PFSK-1 (cell line): ENCODE measurements around the gene ZNF346.

Source experiments
- FOXP2 ChIP-seq: optimal IDR thresholded peaks from 2 replicates; pipeline ENCODE3; 2011; ENCODE audit warnings: borderline replicate concordance, control low read depth, inconsistent platforms; ENCODE audit not compliant: insufficient read depth; ENCODE audit errors: extremely low read length, extremely low read depth
- POLR2AphosphoS5 ChIP-seq: IDR thresholded peaks from 2 replicates; pipeline ENCODE4 v1.6.1; 2012; ENCODE audit warnings: low read depth, mild to moderate bottlenecking, control low read depth, low read length, moderate library complexity
- SIN3A ChIP-seq: IDR thresholded peaks from 2 replicates; pipeline ENCODE4 v1.6.1; 2012; ENCODE audit warnings: mild to moderate bottlenecking, low read length, moderate library complexity, borderline replicate concordance; ENCODE audit not compliant: insufficient read depth
- TAF1 ChIP-seq: IDR thresholded peaks from 2 replicates; pipeline ENCODE4 v1.6.1; 2012; ENCODE audit warnings: low read length, control low read depth, borderline replicate concordance; ENCODE audit not compliant: insufficient read depth
- TF ChIP-seq, protein P1 (sequence below), 2 experiments: IDR thresholded peaks; 2 replicates each; pipeline versions ENCODE4 v1.6.1 to v1.8.0; 2011 to 2012; ENCODE audit warnings: low read depth in 2 of 2, low read length in 2 of 2, control low read depth in 1 of 2, inconsistent platforms in 1 of 2, mild to moderate bottlenecking in 1 of 2, moderate library complexity in 1 of 2; ENCODE audit not compliant: insufficient read depth in 1 of 2

DNA sequence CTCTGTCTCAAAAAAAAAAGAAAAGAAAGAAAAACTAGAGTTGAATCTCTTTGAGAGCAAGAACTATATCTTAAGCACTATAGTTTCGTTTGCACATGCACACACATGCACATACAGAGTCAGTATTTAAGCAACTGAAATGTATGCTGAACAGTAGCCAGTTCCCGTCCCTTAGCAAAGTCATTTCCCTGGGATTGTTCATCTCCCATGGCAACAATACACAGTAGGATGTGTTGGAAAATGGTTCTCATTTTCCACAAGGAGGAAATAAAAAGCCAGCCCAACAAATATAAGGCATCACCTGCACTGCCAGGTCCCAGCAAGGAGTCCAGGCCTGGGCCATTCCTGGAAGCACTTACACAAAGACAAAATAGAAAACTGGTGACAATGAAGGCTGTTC lies 4.2 kb upstream of the ZNF346 start:
- TF ChIP-seq FOXP2 (no peak), POLR2AphosphoS5 (no peak), SIN3A (no peak), TAF1 (no peak)
- TF ChIP-seq, protein P1, sequence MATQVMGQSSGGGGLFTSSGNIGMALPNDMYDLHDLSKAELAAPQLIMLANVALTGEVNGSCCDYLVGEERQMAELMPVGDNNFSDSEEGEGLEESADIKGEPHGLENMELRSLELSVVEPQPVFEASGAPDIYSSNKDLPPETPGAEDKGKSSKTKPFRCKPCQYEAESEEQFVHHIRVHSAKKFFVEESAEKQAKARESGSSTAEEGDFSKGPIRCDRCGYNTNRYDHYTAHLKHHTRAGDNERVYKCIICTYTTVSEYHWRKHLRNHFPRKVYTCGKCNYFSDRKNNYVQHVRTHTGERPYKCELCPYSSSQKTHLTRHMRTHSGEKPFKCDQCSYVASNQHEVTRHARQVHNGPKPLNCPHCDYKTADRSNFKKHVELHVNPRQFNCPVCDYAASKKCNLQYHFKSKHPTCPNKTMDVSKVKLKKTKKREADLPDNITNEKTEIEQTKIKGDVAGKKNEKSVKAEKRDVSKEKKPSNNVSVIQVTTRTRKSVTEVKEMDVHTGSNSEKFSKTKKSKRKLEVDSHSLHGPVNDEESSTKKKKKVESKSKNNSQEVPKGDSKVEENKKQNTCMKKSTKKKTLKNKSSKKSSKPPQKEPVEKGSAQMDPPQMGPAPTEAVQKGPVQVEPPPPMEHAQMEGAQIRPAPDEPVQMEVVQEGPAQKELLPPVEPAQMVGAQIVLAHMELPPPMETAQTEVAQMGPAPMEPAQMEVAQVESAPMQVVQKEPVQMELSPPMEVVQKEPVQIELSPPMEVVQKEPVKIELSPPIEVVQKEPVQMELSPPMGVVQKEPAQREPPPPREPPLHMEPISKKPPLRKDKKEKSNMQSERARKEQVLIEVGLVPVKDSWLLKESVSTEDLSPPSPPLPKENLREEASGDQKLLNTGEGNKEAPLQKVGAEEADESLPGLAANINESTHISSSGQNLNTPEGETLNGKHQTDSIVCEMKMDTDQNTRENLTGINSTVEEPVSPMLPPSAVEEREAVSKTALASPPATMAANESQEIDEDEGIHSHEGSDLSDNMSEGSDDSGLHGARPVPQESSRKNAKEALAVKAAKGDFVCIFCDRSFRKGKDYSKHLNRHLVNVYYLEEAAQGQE (IDR thresholded peaks at IDR 0.05; ENCODE audit: insufficient read depth in 1 of 2, low read depth in 2 of 2, low read length in 2 of 2): no peak
